Activated naive CD8-positive, alpha-beta T cell treated with anti-CD3 and anti-CD28 coated beads, Interleukin-2, amount 50 U/mL, for 16 hours (primary cell): ENCODE data around the gene MARS1.
"Not testable (repeated sequence)": the region's sequence is repeated elsewhere in the genome, so short reads cannot be mapped to it uniquely, and the experiment has no call there.

Source experiments
- DNase-seq: peaks from one replicate; pipeline ENCODE4 v3.0.0-alpha.2; 2020; ENCODE audit warnings: low read depth, low spot score

Gene MARS1

DNA sequence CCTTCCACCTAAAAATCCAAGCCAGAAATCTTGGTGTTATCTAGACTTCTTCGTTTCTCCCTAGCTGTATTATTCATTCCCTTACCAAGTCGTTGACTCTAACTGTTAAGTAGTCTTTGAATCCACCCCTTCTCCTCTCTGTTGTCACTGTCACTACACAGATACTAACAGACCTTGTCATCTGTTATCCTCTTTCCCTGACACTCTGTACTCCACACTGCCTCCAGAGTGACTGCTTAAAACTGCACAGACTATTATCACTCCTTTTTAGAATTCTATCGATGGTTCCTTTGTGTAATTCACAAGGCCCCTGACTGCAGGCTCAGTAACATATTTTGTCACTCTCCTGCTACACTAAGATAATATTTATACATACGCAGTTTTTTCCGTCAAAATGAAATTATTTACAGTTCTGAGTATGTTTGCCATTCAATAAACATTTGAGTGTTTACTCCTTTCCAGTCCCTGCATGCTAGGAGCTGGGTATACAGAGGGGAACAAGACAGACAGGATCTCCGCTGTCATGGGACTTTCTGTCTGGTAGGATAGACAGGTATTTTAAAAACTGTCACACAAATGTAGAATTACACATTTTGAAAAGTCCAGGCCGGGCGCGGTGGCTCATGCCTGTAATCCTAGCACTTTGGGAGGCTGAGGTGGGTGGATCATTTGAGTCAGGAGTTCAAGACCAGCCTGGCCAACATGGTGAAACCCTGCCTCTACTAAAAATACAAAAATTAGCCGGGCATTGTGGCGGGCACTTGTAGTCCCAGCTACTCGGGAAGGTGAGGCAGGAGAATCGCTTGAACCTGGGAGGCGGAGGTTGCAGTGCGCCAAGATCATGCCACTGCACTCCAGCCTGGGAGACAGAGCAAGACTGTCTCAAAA, 3.8 kb downstream of the MARS1 start:
- no peak for DNase-seq

DNA sequence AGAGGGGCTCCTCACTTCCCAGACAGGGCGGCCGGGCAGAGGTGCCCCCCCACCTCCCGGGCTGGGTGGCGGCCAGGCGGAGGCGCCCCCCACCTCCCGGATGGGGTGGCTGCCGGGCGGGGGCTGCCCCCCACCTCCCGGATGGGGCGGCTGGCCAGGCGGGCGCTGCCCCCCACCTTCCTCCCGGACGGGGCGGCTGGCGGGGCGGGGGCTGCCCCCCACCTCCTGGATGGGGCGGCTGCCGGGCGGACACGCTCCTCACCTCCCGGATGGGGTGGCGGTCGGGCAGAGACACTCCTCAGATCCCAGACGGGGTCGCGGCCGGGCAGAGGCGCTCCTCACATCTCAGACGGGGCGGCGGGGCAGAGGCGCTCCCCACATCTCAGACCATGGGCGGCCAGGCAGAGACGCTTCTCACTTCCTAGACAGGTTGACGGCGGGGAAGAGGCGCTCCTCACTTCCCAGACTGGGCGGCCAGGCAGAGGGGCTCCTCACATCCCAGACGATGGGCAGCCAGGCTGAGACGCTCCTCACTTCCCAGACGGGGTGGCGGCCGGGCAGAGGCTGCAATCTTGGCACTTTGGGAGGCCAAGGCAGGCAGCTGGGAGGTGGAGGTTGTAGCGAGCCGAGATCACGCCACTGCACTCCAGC, 7.3 kb downstream of the MARS1 start:
- not testable (repeated sequence) for DNase-seq

DNA sequence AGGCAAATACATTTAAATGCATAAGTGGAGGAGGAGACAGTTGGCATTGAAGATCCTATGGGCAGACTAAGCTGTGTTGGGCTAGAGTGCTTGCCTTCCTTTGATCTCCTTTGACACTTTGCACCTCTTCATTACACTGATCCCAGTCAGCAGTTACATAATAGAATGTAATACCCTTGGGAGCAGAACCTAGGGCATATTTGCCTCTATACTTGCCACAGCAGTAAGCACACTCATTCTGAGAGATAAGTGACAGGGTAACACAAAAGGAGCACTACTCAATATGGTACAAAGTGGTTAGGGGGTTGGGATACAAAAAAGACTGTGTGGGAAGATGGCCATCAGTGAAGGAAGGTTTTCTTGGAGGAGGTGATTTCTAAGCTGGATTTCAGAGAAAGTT, 9.0 kb downstream of the MARS1 start:
- no peak for DNase-seq

DNA sequence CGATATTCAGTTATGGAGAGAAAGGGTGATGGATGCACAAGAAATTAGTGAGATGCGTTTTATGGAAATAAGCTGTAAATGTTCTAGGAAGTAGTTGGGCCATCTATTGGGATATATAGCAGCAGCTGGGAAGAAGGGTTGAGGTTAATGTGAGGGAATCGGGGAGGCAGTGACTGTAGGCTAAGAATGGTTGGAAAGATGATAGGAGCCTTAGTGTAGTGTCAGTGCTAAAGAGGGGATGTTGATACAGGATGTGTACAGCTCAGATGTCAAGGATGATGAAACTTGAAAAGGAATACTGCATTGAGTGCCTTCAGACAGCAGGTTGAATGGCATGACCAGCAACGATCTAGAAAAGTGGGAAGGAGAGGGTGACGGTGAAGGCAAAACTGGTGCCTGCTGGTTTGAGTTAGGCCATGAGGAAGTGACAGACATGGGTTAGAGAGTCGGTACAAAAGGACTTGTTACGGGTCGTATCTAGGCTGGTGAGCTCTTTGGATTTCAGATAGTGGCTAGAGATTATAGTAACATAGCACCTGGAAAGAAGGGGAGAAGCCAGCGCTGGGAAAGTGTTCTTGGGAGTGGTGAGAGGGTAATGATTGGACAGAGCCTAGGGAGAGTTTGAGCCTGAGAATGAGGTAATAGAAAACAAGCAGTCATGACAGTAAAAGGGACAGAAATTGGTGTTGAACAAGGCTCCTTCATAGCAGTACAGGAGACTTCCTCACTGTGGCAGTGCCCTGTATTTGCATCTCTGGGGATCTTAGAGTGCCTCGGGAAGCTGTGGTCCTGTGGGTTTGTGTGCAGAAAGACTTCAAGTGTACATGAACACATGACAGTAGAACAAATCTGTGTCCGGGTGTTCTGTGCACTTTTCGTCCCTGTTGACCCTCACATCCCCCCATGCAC, 9.6 kb downstream of the MARS1 start:
- DNase-seq, result no peak

DNA sequence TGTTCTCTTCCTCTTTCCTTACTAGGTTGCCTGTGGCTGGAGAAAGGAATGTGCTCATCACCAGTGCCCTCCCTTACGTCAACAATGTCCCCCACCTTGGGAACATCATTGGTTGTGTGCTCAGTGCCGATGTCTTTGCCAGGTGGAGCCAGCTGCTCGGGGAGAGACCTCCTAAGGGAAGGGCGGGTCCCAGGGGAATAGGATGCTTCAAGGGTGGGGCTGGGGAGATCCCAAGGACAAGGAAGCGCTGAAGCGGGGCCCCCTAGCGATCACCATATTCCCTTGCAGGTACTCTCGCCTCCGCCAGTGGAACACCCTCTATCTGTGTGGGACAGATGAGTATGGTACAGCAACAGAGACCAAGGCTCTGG, 10.2 kb downstream of the MARS1 start:
- DNase-seq, result no peak

DNA sequence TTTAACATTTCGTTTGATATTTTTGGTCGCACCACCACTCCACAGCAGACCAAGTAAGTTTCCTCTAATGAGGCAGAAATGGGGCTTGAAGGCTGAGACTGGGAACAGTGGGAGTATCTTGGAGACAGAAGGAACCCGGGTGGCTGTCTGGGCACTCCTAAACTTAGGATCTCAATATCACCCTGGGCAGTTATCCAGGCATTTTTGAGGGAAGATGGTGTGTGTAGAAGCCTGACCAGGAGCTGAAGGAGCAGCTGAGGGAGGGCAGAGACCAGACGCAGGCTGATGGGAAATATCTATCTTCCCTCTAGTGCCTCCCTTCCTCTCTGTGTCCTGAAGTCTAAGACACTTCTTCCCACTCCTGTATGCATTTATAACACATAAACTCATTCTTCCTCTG, 10.7 kb downstream of the MARS1 start:
- no peak for DNase-seq

DNA sequence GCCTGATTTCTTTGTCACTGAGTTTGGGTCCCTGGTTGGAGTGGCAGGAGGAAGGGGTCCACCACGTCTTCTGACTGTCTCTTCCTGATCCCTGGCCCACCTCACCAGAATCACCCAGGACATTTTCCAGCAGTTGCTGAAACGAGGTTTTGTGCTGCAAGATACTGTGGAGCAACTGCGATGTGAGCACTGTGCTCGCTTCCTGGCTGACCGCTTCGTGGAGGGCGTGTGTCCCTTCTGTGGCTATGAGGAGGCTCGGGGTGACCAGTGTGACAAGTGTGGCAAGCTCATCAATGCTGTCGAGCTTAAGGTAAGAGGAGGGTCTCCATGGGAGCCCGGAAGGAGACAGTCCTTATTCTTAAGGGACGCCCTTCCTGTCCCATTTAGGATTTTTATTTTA, 12.3 kb downstream of the MARS1 start:
- DNase-seq, result no peak

DNA sequence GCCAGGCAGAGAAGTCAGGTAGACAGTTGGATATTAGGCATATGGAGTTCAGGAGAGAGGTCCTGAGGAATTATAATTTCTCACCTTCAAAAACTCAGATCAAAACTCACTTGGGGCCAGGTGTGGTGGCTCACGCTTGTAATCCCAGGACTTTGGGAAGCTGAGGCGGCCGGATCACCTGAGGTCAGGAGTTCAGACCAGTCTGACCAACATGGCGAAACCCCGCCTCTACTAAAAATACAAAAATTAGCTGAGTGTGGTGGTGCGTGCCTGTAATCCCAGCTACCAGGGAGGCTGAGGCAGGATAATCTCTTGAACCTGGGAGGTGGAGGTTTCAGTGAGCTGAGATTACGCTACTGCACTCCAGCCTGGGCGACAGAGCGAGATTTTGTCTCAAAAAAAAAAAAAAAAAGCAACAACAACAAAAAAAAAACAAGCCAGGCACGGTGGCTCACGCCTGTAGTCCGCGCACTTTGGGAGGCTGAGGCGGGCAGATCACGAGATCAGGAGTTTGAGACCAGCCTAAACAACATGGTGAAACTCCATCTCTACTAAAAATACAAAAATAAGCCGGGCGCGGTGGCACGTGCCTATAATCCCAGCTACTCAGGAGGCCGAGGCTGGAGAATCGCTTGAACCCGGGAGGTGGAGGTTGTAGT, 14.6 kb downstream of the MARS1 start:
- DNase-seq, result not testable (repeated sequence)

DNA sequence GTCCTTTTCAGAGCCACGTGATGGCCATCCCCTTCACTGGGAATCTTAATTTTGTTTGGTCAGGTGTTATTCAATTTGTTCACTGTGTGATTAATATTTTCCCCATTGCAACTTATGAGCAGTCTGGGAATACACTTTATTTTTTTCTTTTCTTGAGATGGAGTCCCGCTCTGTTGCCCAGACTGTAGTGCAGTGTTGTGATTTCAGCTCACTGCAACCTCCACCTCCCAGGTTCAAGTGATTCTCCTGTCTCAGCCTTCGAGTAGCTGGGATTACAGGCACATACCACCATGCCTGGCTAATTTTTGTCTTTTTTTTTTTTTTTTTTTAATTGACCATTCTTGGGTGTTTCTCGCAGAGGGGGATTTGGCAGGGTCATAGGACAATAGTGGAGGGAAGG, 18.7 kb downstream of the MARS1 start:
- DNase-seq, result not testable (repeated sequence)

DNA sequence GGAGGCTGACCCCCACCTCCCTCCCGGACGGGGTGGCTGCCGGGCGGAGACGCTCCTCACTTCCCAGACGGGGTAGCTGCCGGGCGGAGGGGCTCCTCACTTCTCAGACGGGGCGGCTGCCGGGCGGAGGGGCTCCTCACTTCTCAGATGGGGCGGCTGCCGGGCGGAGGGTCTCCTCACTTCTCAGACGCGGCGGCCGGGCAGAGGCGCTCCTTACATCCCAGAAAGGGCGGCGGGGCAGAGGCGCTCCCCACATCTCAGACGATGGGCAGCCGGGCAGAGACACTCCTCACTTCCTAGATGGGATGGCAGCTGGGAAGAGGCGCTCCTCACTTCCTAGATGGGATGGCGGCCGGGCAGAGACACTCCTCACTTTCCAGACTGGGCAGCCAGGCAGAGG, 19.9 kb downstream of the MARS1 start:
- not testable (repeated sequence) for DNase-seq

DNA sequence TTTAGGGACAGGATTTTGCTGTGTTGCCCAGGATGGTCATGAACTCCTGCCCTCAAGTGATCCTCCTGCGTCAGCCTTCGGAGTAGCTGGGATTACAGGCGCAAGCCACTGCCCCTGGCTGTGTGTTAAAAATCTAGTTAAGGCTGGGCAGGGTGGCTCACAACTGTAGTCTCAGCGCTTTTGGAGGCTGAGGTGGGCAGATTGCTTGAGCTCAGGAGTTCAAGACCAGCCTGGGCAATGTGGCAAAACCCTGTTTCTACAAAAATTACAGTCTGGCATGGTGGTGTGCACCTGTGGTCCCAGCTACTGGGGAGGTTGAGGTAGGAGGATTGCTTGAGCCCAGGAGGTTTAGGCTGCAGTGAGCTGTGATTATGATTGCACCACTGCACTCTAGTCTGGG, 23.3 kb downstream of the MARS1 start:
- no peak for DNase-seq

DNA sequence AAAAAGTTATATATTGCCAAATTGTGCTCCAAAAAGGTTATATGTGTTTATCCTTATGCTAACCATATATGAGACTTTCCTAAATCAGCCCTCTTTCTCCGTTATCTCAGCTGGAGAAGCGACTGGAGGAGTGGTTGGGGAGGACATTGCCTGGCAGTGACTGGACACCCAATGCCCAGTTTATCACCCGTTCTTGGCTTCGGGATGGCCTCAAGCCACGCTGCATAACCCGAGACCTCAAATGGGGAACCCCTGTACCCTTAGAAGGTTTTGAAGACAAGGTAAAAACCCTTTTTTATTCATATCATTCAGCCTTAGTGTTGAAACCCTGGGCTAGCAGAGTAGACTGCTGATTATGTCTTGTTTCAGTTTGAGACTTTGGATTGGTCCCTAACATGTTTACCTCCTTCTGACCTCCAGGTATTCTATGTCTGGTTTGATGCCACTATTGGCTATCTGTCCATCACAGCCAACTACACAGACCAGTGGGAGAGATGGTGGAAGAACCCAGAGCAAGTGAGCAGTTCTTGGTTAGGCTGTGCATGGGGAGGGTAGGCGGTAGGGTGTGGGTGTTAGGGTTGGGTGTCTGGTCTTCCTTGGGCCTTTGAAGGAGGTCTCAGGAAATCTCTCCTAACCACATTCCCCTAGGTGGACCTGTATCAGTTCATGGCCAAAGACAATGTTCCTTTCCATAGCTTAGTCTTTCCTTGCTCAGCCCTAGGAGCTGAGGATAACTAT, 23.9 kb downstream of the MARS1 start:
- DNase-seq, result no peak

DNA sequence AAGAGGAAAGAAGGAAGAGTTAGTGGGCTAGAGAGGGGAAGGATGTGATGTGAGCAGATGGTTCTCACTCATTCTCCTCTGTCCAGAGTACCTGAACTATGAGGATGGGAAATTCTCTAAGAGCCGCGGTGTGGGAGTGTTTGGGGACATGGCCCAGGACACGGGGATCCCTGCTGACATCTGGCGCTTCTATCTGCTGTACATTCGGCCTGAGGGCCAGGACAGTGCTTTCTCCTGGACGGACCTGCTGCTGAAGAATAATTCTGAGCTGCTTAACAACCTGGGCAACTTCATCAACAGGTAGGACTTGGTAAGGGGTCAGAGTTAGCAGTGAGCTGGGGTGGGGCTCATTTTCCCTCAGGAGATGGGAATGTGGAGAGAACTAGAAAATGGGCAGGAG, 24.8 kb downstream of the MARS1 start:
- no peak for DNase-seq

DNA sequence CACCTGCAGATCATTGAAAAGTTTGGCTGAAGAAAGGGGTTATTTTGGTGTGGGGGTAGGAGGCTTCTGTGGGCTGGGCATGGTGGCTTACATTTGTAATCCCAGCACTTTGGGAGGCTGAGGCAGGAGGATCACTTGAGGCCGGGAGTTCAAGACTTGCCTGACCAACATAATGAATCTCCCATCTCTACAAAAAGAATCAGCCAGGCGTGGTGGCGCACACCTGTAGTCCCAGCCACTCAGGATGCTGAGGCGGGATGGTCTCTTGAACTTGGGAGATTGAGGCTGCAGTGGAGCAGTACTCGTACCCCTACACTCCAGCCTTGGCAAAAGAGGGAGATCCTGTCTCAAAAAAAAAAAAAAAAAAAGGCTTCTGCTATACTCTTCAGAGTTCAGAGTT, 25.4 kb downstream of the MARS1 start:
- no peak for DNase-seq

DNA sequence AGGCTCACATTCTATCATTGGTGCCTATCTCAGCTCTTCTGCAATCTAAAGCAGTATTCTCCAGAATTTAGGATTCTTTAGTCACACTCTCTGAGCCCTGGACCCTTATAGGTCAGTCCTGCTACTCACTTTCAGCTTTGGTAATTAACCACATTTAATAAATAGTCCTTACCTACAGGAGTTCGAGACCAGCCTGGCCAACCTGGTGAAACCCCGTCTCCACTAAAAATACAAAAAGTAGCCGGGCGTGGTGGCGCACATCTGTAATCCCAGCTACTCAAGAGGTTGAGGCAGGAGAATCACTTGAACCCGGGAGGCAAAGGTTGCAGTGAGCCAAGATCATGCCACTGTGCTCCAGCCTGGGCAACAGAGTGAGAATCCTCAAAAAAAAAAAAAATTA, 25.8 kb downstream of the MARS1 start:
- not testable (repeated sequence) for DNase-seq

DNA sequence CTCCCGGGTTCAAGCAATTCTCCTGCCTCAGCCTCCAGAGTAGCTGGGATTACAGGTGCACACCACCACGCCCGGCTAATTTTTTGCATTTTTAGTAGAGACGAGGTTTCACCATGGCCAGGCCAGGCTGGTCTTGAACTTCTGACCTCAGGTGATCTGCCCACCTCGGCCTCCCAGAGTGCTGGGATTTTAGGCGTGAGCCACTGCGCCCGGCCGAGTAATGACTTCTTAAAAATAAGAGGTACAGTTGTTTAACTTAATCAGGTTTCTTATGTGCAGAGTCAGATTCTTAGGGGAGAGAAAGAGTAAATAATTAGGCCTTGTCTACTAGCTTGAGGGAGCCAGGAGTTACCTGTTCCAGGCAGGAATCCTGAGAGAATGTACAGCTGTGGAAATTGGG, 26.4 kb downstream of the MARS1 start:
- not testable (repeated sequence) for DNase-seq

DNA sequence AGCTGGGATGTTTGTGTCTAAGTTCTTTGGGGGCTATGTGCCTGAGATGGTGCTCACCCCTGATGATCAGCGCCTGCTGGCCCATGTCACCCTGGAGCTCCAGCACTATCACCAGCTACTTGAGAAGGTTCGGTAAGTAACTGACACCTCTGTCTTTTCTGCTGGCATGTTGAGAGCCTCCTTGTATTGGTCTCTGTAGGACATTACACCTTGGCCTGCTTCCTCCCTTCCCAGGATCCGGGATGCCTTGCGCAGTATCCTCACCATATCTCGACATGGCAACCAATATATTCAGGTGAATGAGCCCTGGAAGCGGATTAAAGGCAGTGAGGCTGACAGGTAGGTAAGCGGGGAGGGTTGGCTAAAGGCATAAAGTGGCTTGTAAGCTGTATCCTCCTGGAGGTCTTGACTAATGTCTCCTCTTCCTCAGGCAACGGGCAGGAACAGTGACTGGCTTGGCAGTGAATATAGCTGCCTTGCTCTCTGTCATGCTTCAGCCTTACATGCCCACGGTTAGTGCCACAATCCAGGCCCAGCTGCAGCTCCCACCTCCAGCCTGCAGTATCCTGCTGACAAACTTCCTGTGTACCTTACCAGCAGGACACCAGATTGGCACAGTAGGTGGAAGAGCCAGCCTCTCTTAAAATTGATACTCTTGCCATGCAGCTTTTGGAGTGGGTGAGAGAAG, 27.0 kb downstream of the MARS1 start:
- DNase-seq, result no peak

DNA sequence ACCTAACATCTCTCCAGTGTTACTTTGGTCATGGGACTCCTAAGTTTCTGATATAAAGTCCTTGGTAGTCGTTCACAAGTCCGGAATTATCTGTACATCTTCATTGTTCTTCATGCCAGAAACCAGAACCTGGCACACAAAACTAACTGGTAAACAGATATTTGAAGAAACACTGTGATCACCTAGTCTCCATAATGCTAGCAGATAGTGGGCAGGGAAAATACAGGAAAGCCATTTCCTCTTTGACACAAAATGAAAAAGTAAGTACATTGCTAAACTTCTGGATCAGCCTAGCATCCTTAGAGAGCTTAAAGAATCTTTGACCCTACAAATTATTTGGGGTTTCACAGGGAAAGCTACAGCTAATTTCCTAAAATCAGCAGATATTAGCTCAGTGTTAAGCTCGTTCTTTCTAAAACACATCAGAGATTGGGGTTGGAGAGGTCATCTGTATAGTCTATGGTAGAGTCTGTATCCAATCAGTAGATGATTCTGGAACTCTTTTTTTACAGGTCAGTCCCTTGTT, 27.6 kb downstream of the MARS1 start:
- no peak for DNase-seq

DNA sequence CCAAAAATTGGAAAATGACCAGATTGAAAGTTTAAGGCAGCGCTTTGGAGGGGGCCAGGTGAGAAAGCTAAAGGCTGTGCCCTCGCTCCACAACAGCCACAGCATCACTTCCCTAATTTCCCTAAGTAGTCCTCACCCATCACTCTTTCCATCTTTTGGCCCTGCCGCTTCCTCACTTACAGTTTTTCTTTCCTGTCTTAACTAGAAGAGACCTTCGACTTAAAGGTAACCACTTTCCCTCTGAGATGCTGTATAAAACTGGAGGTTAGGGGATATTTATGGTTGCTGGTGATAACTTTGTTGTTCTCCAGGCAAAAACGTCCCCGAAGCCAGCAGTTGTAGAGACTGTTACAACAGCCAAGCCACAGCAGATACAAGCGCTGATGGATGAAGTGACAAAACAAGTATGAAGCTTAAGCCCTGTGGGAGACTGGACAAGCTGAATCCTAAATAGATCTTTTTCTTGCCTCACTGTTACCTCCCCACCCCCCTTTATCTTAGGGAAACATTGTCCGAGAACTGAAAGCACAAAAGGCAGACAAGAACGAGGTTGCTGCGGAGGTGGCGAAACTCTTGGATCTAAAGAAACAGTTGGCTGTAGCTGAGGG, 28.2 kb downstream of the MARS1 start:
- DNase-seq, result no peak
